ENCODE data around the gene ADO.

GRCh38 chr10:62796896-62797295 lies 7.6 kb upstream of the ADO start:
- no peak for TF ChIP-seq ATF3 (IDR thresholded peaks at IDR 0.05)
- TF ChIP-seq ELF1 (IDR thresholded peaks at IDR 0.05; ENCODE audit: borderline replicate concordance, low read depth): no peak
- TF ChIP-seq POLR2A (IDR thresholded peaks at IDR 0.05; ENCODE audit: borderline replicate concordance, extremely low read depth, insufficient read depth, insufficient read length): no peak
- TF ChIP-seq, protein P1, sequence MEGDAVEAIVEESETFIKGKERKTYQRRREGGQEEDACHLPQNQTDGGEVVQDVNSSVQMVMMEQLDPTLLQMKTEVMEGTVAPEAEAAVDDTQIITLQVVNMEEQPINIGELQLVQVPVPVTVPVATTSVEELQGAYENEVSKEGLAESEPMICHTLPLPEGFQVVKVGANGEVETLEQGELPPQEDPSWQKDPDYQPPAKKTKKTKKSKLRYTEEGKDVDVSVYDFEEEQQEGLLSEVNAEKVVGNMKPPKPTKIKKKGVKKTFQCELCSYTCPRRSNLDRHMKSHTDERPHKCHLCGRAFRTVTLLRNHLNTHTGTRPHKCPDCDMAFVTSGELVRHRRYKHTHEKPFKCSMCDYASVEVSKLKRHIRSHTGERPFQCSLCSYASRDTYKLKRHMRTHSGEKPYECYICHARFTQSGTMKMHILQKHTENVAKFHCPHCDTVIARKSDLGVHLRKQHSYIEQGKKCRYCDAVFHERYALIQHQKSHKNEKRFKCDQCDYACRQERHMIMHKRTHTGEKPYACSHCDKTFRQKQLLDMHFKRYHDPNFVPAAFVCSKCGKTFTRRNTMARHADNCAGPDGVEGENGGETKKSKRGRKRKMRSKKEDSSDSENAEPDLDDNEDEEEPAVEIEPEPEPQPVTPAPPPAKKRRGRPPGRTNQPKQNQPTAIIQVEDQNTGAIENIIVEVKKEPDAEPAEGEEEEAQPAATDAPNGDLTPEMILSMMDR (IDR thresholded peaks at IDR 0.05 in 2 of 3, conservative IDR thresholded peaks at IDR 0.05 in 1 of 3; ENCODE audit: borderline replicate concordance in 1 of 3, insufficient read depth in 1 of 3, low read depth in 2 of 3, low read length in 2 of 3): no peak
- no peak for TF ChIP-seq EZH2phosphoT487 (IDR thresholded peaks at IDR 0.05; ENCODE audit: borderline replicate concordance)
- no peak for TF ChIP-seq MAX (IDR thresholded peaks at IDR 0.05)
- no peak for TF ChIP-seq YY1 (IDR thresholded peaks at IDR 0.05; ENCODE audit: extremely low read depth, insufficient replicate concordance, low read depth, low read length)
